H9 (cell line): Measurements from ENCODE around the gene SNAI3. TPM values are rescaled to one million over a fixed set of nuclear protein-coding genes. Genes with fewer than 3 reads are reported as not detected.

ENCODE experiments used
- DNase-seq: peaks from one replicate; pipeline ENCODE4 v3.0.0-alpha.2; 2017
- H2AFZ ChIP-seq: one replicate; pipeline ENCODE4 v1.6.1; 2013; ENCODE audit warnings: mild to moderate bottlenecking, low read length, control low read depth, moderate library complexity
- H2AK5ac ChIP-seq: 2 replicates; pipeline ENCODE4 v1.6.1; 2013; ENCODE audit warnings: low read length, control low read depth, mixed read lengths; ENCODE audit not compliant: insufficient read length
- H2BK120ac ChIP-seq: one replicate; pipeline ENCODE4 v1.6.1; 2013; ENCODE audit warnings: low read depth, mild to moderate bottlenecking, low read length, control low read depth, inconsistent platforms; ENCODE audit not compliant: poor library complexity, severe bottlenecking
- H2BK12ac ChIP-seq: 2 replicates; pipeline ENCODE4 v1.6.1; 2013; ENCODE audit warnings: low read length, control low read depth, mixed read lengths, low read depth; ENCODE audit not compliant: insufficient read length
- H2BK15ac ChIP-seq: 2 replicates; pipeline ENCODE4 v1.6.1; 2013; ENCODE audit warnings: low read depth, low read length, control low read depth
- H2BK20ac ChIP-seq: one replicate; pipeline ENCODE4 v1.6.1; 2013; ENCODE audit warnings: low read depth, mild to moderate bottlenecking, low read length, control low read depth, inconsistent platforms; ENCODE audit not compliant: poor library complexity, severe bottlenecking
- H2BK5ac ChIP-seq: 2 replicates; pipeline ENCODE4 v1.6.1; 2013; ENCODE audit warnings: low read length, control low read depth, mixed read lengths; ENCODE audit not compliant: insufficient read length
- H3K14ac ChIP-seq: 2 replicates; pipeline ENCODE4 v1.6.1; 2013; ENCODE audit warnings: low read length, control low read depth; ENCODE audit not compliant: insufficient read depth
- H3K18ac ChIP-seq: 2 replicates; pipeline ENCODE4 v1.6.1; 2013; ENCODE audit warnings: low read depth, mild to moderate bottlenecking, mixed read lengths, low read length, control low read depth; ENCODE audit not compliant: insufficient read length
- H3K23ac ChIP-seq: 2 replicates; pipeline ENCODE4 v1.6.1; 2013; ENCODE audit warnings: low read length, control low read depth, mixed read lengths, low read depth; ENCODE audit not compliant: insufficient read length
- H3K23me2 ChIP-seq: 2 replicates; pipeline ENCODE4 v1.6.1; 2013; ENCODE audit warnings: low read depth, mild to moderate bottlenecking, mixed read lengths, low read length, control low read depth; ENCODE audit not compliant: insufficient read length, poor library complexity, severe bottlenecking
- H3K27ac ChIP-seq: 2 replicates; pipeline ENCODE4 v1.5.1; 2013; ENCODE audit warnings: low read length, control low read depth, mixed read lengths, low read depth; ENCODE audit not compliant: insufficient read length
- H3K27me3 ChIP-seq: 2 replicates; pipeline ENCODE4 v1.6.1; 2013; ENCODE audit warnings: low read length, control low read depth, inconsistent platforms; ENCODE audit not compliant: insufficient read depth
- H3K4ac ChIP-seq: 2 replicates; pipeline ENCODE4 v1.6.1; 2013; ENCODE audit warnings: low read depth, mild to moderate bottlenecking, control low read depth, inconsistent platforms, low read length, moderate library complexity
- H3K4me1 ChIP-seq: 2 replicates; pipeline ENCODE4 v1.6.1; 2013; ENCODE audit warnings: low read length, control low read depth, inconsistent platforms; ENCODE audit not compliant: insufficient read depth
- H3K4me2 ChIP-seq: 2 replicates; pipeline ENCODE4 v1.6.1; 2013; ENCODE audit warnings: low read length, control low read depth, mixed read lengths; ENCODE audit not compliant: insufficient read length, insufficient read depth
- H3K56ac ChIP-seq: 2 replicates; pipeline ENCODE4 v1.6.1; 2013; ENCODE audit warnings: low read depth, mild to moderate bottlenecking, mixed read lengths, low read length, control low read depth; ENCODE audit not compliant: insufficient read length
- H3K79me1 ChIP-seq: 2 replicates; pipeline ENCODE4 v1.6.1; 2013; ENCODE audit warnings: low read depth, mild to moderate bottlenecking, moderate library complexity, low read length, control low read depth, inconsistent platforms; ENCODE audit not compliant: insufficient read depth, poor library complexity, severe bottlenecking
- H3K79me2 ChIP-seq: 2 replicates; pipeline ENCODE4 v1.6.1; 2013; ENCODE audit warnings: low read length, control low read depth, inconsistent platforms; ENCODE audit not compliant: insufficient read depth
- H3K9ac ChIP-seq: 2 replicates; pipeline ENCODE4 v1.6.1; 2013; ENCODE audit warnings: low read length, control low read depth, mixed read lengths; ENCODE audit not compliant: insufficient read length; ENCODE audit errors: extremely low read depth
- H3K9me3 ChIP-seq: one replicate; pipeline ENCODE4 v1.6.1; 2013; ENCODE audit warnings: low read depth, low read length, inconsistent platforms; ENCODE audit not compliant: control insufficient read depth
- H3T11ph ChIP-seq: one replicate; pipeline ENCODE4 v1.6.1; 2013; ENCODE audit warnings: mild to moderate bottlenecking, low read length, control low read depth, inconsistent platforms
- H4K20me1 ChIP-seq: one replicate; pipeline ENCODE4 v1.6.1; 2013; ENCODE audit not compliant: control insufficient read depth, insufficient read length, insufficient read depth
- H4K5ac ChIP-seq: 2 replicates; pipeline ENCODE4 v1.6.1; 2013; ENCODE audit warnings: low read depth, mild to moderate bottlenecking, mixed read lengths, low read length, control low read depth; ENCODE audit not compliant: insufficient read length
- H4K8ac ChIP-seq: replicated peaks from 2 replicates; pipeline ENCODE4 v1.6.1; 2013; ENCODE audit warnings: low read length, control low read depth, mixed read lengths, low read depth; ENCODE audit not compliant: insufficient read length
- H4K91ac ChIP-seq: 2 replicates; pipeline ENCODE4 v1.6.1; 2013; ENCODE audit warnings: low read depth, mild to moderate bottlenecking, moderate library complexity, mixed read lengths, low read length, control low read depth; ENCODE audit not compliant: insufficient read length
- H3K27ac Mint-ChIP-seq, 3 experiments: 2 replicates in 2 of 3; 3 replicates in 1 of 3; pipeline ENCODE4 v1.8.0; 2020 to 2021; ENCODE audit warnings: mixed read lengths in 3 of 3, mild to moderate bottlenecking in 1 of 3, moderate library complexity in 1 of 3
- H3K27me3 Mint-ChIP-seq: 2 replicates; pipeline ENCODE4 v1.8.0; 2021; ENCODE audit warnings: low read depth, mild to moderate bottlenecking, moderate library complexity, mixed read lengths
- H3K36me3 Mint-ChIP-seq, 3 experiments: 2 replicates in 2 of 3; 3 replicates in 1 of 3; pipeline ENCODE4 v1.8.0; 2020 to 2021; ENCODE audit warnings: low read depth in 3 of 3, mixed read lengths in 3 of 3; ENCODE audit not compliant: insufficient read depth in 1 of 3
- H3K4me1 Mint-ChIP-seq, 2 experiments: 2 replicates each; pipeline ENCODE4 v1.8.0; 2020; ENCODE audit warnings: mixed read lengths in 2 of 2
- H3K4me3 Mint-ChIP-seq, 2 experiments: 2 replicates in 1 of 2; 3 replicates in 1 of 2; pipeline ENCODE4 v1.8.0; 2020 to 2021; ENCODE audit warnings: mild to moderate bottlenecking in 2 of 2, mixed read lengths in 2 of 2, moderate library complexity in 1 of 2
- H3K9me3 Mint-ChIP-seq, 2 experiments: 2 replicates in 1 of 2; 3 replicates in 1 of 2; pipeline ENCODE4 v1.8.0; 2020; ENCODE audit warnings: mild to moderate bottlenecking in 2 of 2, mixed read lengths in 2 of 2, moderate library complexity in 1 of 2
- WGBS: extraction: QIAGEN DNeasy Blood & Tissue Kit; methylation state at CpG from one replicate; pipeline ENCODE4 v1.1.7; 2013; ENCODE audit warnings: missing lambda C conversion rate, low lambda C conversion rate, mixed read lengths; ENCODE audit not compliant: insufficient read length; ENCODE audit errors: extremely low coverage; 5-methylcytosine and 5-hydroxymethylcytosine counted together
- total RNA-seq: library from RNA; stranded (reverse); gene quantifications from 2 replicates; pipeline ENCODE4 v1.2.1, GENCODE V29; 2021
- TF ChIP-seq, protein P1 (sequence below): fragments of 200-600 bp; sonication (generic); conservative IDR thresholded peaks from 3 replicates; pipeline ENCODE4 v1.8.0; 2021; ENCODE audit warnings: antibody characterized with exemption, mild to moderate bottlenecking

The SNAI3 gene
- total RNA-seq, 1 experiment from 2014 or later, result 3.2 TPM

DNA sequence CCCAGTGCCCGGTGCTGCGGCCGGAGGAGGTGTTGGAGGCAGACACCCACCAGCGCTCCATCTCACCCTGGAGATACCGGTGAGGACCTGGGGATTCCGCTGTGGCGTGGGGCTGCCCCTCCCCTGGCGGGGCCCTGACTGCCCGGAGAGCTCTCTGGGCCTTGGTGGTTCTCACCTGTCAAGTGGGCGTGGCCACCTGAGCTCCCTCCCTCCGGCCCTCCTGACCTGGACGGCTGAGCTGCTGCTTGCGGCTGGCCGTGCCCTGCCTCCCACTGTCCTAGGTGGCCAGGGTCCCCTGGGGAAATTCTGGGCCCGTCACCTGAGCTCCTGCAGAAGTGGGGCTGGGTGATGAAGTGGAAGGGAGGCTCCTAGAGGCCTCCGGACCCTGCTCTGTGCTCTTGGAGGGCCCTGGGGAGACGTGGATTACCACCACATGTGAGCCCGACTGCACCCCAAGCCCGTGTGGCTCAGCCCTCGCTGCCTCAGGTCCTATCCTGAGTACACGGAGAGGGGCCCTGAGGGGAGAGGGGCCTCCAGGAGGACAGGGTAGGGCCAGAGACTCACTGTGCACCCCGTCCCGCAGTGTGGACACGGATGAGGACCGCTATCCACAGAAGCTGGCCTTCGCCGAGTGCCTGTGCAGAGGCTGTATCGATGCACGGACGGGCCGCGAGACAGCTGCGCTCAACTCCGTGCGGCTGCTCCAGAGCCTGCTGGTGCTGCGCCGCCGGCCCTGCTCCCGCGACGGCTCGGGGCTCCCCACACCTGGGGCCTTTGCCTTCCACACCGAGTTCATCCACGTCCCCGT is 46.9 kb downstream of the SNAI3 start:
- no peak overlapping the region for H2BK120ac ChIP-seq
- no peak overlapping the region for H3K23ac ChIP-seq
- no peak overlapping the region for H2BK5ac ChIP-seq
- peaks cover 9% of the 10 kb centered on the region for H3K23me2 ChIP-seq
- no peak overlapping the region for H4K8ac ChIP-seq
- Mint-ChIP-seq H3K9me3 (no peaks in the 10 kb centered on the region), H3K27ac (peak overlapping the region in 1 of 3 experiments; percentile 6; a peak in 1 of 7 replicates), H3K36me3 (peaks cover 5 to 9% (median 7%) of the 10 kb centered on the region in 3 experiments; a peak in 6 of 7 replicates), H3K4me1 (peaks cover 22 to 33% of the 10 kb centered on the region in 2 experiments), H3K27me3 (peaks cover 28% of the 10 kb centered on the region), H3K4me3 (no peak overlapping the region)
- H3K79me1 ChIP-seq, result no peaks in the 10 kb centered on the region
- H4K5ac ChIP-seq, result no peak overlapping the region
- no peak overlapping the region for H3K18ac ChIP-seq
- H3K4me2 ChIP-seq, result peak overlapping the region; percentile 9
- no peak overlapping the region for H2BK15ac ChIP-seq
- DNase-seq, result peak; percentile 92
- no peaks in the 10 kb centered on the region for H4K20me1 ChIP-seq
- no peak overlapping the region for H2AFZ ChIP-seq
- H3K9me3 ChIP-seq, result no peaks in the 10 kb centered on the region
- H2BK12ac ChIP-seq, result no peak overlapping the region
- WGBS, result no CpG with 5 or more reads among the region's 45 CpGs
- peaks cover 4% of the 10 kb centered on the region; the same call in 1 of the 2 replicates for H3K4me1 ChIP-seq
- no peak overlapping the region for H4K91ac ChIP-seq
- no peak overlapping the region for H3K56ac ChIP-seq
- no peak overlapping the region for H3K9ac ChIP-seq
- H3K79me2 ChIP-seq, result no peaks in the 10 kb centered on the region
- H3K27ac ChIP-seq, result no peak overlapping the region
- H3T11ph ChIP-seq, result no peak overlapping the region
- H3K27me3 ChIP-seq, result no peaks in the 10 kb centered on the region
- no peak overlapping the region for H2AK5ac ChIP-seq
- TF ChIP-seq, protein P1, sequence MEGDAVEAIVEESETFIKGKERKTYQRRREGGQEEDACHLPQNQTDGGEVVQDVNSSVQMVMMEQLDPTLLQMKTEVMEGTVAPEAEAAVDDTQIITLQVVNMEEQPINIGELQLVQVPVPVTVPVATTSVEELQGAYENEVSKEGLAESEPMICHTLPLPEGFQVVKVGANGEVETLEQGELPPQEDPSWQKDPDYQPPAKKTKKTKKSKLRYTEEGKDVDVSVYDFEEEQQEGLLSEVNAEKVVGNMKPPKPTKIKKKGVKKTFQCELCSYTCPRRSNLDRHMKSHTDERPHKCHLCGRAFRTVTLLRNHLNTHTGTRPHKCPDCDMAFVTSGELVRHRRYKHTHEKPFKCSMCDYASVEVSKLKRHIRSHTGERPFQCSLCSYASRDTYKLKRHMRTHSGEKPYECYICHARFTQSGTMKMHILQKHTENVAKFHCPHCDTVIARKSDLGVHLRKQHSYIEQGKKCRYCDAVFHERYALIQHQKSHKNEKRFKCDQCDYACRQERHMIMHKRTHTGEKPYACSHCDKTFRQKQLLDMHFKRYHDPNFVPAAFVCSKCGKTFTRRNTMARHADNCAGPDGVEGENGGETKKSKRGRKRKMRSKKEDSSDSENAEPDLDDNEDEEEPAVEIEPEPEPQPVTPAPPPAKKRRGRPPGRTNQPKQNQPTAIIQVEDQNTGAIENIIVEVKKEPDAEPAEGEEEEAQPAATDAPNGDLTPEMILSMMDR, result no peak
- H3K14ac ChIP-seq, result peak overlapping the region; percentile 83; the same call in 1 of the 2 replicates
- no peak overlapping the region for H2BK20ac ChIP-seq
- H3K4ac ChIP-seq, result no peak overlapping the region
